ENCODE results near the gene FBL. TPM values are rescaled to one million over a fixed set of nuclear protein-coding genes. Genes with fewer than 3 reads are reported as not detected.

Gene FBL
- total RNA-seq, 4 donors from 2014 or later: 40.4 to 79.4 (median 67.0) TPM

GRCh38 chr19:39852882-39853281, 6.7 kb upstream of the FBL start:
- no peaks in the 10 kb centered on the region for H3K36me3 ChIP-seq
- DNase-seq: no peak
- H3K4me1 ChIP-seq: no peaks in the 10 kb centered on the region
- H3K4me3 ChIP-seq: no peak overlapping the region
- H3K27ac ChIP-seq: no peak overlapping the region
- no peaks in the 10 kb centered on the region for H3K9me3 ChIP-seq
- intact Hi-C loops (cut with DNase I; ENCODE audit: low total_unique reads): no loop called here
- in situ Hi-C loops (cut with MboI; ENCODE audit: low sequenced_read_pairs in 4 of 4): no loop called here
- H3K27me3 ChIP-seq: no peaks in the 10 kb centered on the region
- no peak for TF ChIP-seq POLR2A (IDR thresholded peaks at IDR 0.05)
- TF ChIP-seq CTCF (IDR thresholded peaks at IDR 0.05 in 4 of 5, conservative IDR thresholded peaks at IDR 0.05 in 1 of 5): no peak
- no peak for ATAC-seq

GRCh38 chr19:39850892-39851291, 4.7 kb upstream of the FBL start:
- ATAC-seq (no peak), DNase-seq (no peak)
- no peak overlapping the region for H3K4me3 ChIP-seq
- intact Hi-C loops (cut with DNase I; ENCODE audit: low total_unique reads) (no loop called here), in situ Hi-C loops (cut with MboI; ENCODE audit: low sequenced_read_pairs in 4 of 4) (no loop called here)
- no peak overlapping the region for H3K27ac ChIP-seq
- H3K4me1 ChIP-seq: peaks cover 4 to 10% of the 10 kb centered on the region in 2 donors
- H3K9me3 ChIP-seq: no peaks in the 10 kb centered on the region
- H3K36me3 ChIP-seq: no peaks in the 10 kb centered on the region
- TF ChIP-seq CTCF (IDR thresholded peaks at IDR 0.05 in 4 of 5, conservative IDR thresholded peaks at IDR 0.05 in 1 of 5): no peak
- no peaks in the 10 kb centered on the region for H3K27me3 ChIP-seq

- DNase-seq (no peak), ATAC-seq (no peak)
- no peaks in the 10 kb centered on the region for H3K9me3 ChIP-seq
- H3K4me1 ChIP-seq: peaks cover 24 to 33% of the 10 kb centered on the region in 2 donors
- no peak overlapping the region for H3K27ac ChIP-seq
- no peaks in the 10 kb centered on the region for H3K27me3 ChIP-seq
- no peak overlapping the region for H3K4me3 ChIP-seq
- in situ Hi-C loops (cut with MboI; ENCODE audit: low sequenced_read_pairs in 4 of 4) (loop anchor here in 3 of 4 donors (10.0 to 25.0 kb wide), 4 partner anchors 126 to 411 kb away; partner anchors contain the start of genes RPS16 (in 2 of the 3), SUPT5H (in 2 of the 3), EID2 (in 1 of the 3) and EID2B (in 1 of the 3)), intact Hi-C loops (cut with DNase I; ENCODE audit: low total_unique reads) (loop anchor here (10.0 kb wide), 1 partner anchor 304 kb away; the partner anchor contains the start of gene EID2)
- no peaks in the 10 kb centered on the region for H3K36me3 ChIP-seq
- TF ChIP-seq POLR2A (IDR thresholded peaks at IDR 0.05): no peak
- no peak for TF ChIP-seq CTCF (IDR thresholded peaks at IDR 0.05 in 4 of 5, conservative IDR thresholded peaks at IDR 0.05 in 1 of 5)
Observed at GRCh38 chr19:39848392-39848791, 2.2 kb upstream of the FBL start.

- Histone ChIP-seq H3K4me3 (no peak overlapping the region), H3K27ac (no peak overlapping the region), H3K9me3 (no peaks in the 10 kb centered on the region), H3K4me1 (peaks cover 28 to 37% of the 10 kb centered on the region in 2 donors), H3K36me3 (no peaks in the 10 kb centered on the region), H3K27me3 (no peaks in the 10 kb centered on the region)
- no peak for ATAC-seq
- DNase-seq: no peak
- intact Hi-C loops (cut with DNase I; ENCODE audit: low total_unique reads) (loop anchor here (10.0 kb wide), 1 partner anchor 303 kb away; the partner anchor contains the start of gene EID2), in situ Hi-C loops (cut with MboI; ENCODE audit: low sequenced_read_pairs in 4 of 4) (loop anchor here in 3 of 4 donors (10.0 to 25.0 kb wide), 4 partner anchors 127 to 410 kb away; partner anchors contain the start of genes RPS16 (in 2 of the 3), SUPT5H (in 2 of the 3), EID2 (in 1 of the 3) and EID2B (in 1 of the 3))
- TF ChIP-seq POLR2A (IDR thresholded peaks at IDR 0.05) (no peak), CTCF (IDR thresholded peaks at IDR 0.05 in 4 of 5, conservative IDR thresholded peaks at IDR 0.05 in 1 of 5) (no peak)
Observed at GRCh38 chr19:39847525-39847924, 1.3 kb upstream of the FBL start.
